ENCODE results near the gene CXXC4.

DNA sequence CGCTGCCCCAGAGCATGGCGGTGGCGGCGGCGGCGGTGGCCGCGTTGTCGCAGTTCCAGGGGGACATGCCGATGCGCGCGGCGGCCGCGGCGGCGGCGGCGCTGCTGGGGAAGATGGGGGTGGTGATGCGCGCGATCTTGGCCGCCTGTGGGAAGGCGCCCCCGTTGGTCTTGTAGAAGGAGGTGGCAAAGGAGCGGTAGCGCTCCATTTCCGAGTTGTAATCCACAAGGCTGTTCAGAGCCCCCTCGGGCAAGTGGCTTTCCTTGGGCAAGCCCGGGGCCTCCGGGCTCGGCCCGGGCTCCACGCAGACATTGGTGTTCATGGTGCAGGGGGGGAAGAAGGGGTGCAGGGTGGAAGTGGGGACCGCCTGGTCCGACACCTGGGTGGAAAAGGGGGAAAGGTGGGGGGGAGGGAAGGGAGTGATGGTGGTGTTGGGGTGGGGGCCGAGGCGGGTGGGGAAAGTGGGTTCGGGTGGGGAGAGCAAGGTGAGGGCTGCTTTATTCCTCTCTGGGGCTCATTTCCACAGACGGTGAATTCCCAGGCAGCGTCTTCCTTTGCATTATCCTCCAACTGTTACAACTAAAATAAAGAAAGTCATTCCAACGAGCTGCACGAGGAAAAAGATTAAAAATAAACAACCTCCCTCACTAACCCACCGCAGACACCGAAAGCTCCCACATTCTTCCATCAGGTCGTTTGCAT is 3.1 kb downstream of the CXXC4 start:
- TF ChIP-seq, protein P1, sequence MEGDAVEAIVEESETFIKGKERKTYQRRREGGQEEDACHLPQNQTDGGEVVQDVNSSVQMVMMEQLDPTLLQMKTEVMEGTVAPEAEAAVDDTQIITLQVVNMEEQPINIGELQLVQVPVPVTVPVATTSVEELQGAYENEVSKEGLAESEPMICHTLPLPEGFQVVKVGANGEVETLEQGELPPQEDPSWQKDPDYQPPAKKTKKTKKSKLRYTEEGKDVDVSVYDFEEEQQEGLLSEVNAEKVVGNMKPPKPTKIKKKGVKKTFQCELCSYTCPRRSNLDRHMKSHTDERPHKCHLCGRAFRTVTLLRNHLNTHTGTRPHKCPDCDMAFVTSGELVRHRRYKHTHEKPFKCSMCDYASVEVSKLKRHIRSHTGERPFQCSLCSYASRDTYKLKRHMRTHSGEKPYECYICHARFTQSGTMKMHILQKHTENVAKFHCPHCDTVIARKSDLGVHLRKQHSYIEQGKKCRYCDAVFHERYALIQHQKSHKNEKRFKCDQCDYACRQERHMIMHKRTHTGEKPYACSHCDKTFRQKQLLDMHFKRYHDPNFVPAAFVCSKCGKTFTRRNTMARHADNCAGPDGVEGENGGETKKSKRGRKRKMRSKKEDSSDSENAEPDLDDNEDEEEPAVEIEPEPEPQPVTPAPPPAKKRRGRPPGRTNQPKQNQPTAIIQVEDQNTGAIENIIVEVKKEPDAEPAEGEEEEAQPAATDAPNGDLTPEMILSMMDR (IDR thresholded peaks at IDR 0.05) = no peak
- peak in 1 of 2 donors; percentile 42 for TF ChIP-seq POLR2A (IDR thresholded peaks at IDR 0.05)

All from thyroid gland (tissue), 4 donors.